HG02642 (cell line): ENCODE measurements around the gene THSD7A.

Source experiments
- ATAC-seq: cut with Tn5 transposase; IDR thresholded peaks from one replicate; pipeline ENCODE4 v1.9.1; 2021; ENCODE audit warnings: mild to moderate bottlenecking; ENCODE audit not compliant: unreplicated experiment, poor library complexity

Gene THSD7A

GRCh38 chr7:11818281-11818680 is 13.7 kb downstream of the THSD7A start:
- ATAC-seq = no peak

- ATAC-seq = no peak
Measured at GRCh38 chr7:11817111-11817740, 14.8 kb downstream of the THSD7A start.

- no peak for ATAC-seq
Measured at GRCh38 chr7:11811709-11812108, 20.3 kb downstream of the THSD7A start.

- no peak for ATAC-seq
Measured at GRCh38 chr7:11810043-11810625, 21.9 kb downstream of the THSD7A start.

- ATAC-seq = no peak
Measured at GRCh38 chr7:11807000-11807399, 25.0 kb downstream of the THSD7A start.

- ATAC-seq = no peak
Measured at GRCh38 chr7:11804621-11805020, 27.4 kb downstream of the THSD7A start.

- ATAC-seq = no peak
Measured at GRCh38 chr7:11795231-11795630, 36.8 kb downstream of the THSD7A start.

- ATAC-seq = no peak
Measured at GRCh38 chr7:11792166-11792565, 39.8 kb downstream of the THSD7A start.

- no peak for ATAC-seq
Measured at GRCh38 chr7:11788568-11788967, 43.4 kb downstream of the THSD7A start.

- no peak for ATAC-seq
Measured at GRCh38 chr7:11787534-11787933, 44.5 kb downstream of the THSD7A start.

- no peak for ATAC-seq
Measured at GRCh38 chr7:11786186-11786585, 45.8 kb downstream of the THSD7A start.

- no peak for ATAC-seq
Measured at GRCh38 chr7:11784769-11785536, 47.0 kb downstream of the THSD7A start.

- ATAC-seq = no peak
Measured at GRCh38 chr7:11779864-11780674, 51.9 kb downstream of the THSD7A start.

GRCh38 chr7:11776039-11776438 is 56.0 kb downstream of the THSD7A start:
- no peak for ATAC-seq

- ATAC-seq = no peak
Measured at GRCh38 chr7:11775401-11775800, 56.6 kb downstream of the THSD7A start.

- no peak for ATAC-seq
Measured at GRCh38 chr7:11768263-11768662, 63.7 kb downstream of the THSD7A start.

GRCh38 chr7:11767148-11767547 is 64.8 kb downstream of the THSD7A start:
- no peak for ATAC-seq

GRCh38 chr7:11760372-11760771 is 71.6 kb downstream of the THSD7A start:
- no peak for ATAC-seq

GRCh38 chr7:11758627-11759111 is 73.3 kb downstream of the THSD7A start:
- ATAC-seq = no peak

- no peak for ATAC-seq
Measured at GRCh38 chr7:11757153-11757552, 74.8 kb downstream of the THSD7A start.

GRCh38 chr7:11754933-11755332 is 77.1 kb downstream of the THSD7A start:
- no peak for ATAC-seq
